ENCODE measurements around the gene TTC7B.

DNA sequence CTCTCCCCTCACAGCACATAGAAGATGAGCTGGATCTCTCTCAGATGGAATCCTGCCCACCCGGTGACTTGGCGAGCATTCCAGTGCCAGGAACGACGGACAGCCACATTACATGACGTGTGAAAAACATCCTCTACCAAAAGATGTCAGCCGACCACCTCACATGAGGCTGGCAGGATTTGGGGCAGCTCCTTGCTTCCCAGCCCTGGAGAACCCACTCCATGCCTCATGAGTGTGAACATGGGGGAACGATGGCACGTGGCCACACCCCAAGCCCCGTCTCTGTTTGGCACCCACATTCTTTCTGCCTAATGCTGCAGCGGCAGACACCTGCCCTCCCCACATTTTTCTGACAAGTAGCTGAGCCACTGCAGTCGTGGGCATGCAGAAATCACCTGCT lies 216.9 kb downstream of the TTC7B start:
- TF ChIP-seq, protein P1, sequence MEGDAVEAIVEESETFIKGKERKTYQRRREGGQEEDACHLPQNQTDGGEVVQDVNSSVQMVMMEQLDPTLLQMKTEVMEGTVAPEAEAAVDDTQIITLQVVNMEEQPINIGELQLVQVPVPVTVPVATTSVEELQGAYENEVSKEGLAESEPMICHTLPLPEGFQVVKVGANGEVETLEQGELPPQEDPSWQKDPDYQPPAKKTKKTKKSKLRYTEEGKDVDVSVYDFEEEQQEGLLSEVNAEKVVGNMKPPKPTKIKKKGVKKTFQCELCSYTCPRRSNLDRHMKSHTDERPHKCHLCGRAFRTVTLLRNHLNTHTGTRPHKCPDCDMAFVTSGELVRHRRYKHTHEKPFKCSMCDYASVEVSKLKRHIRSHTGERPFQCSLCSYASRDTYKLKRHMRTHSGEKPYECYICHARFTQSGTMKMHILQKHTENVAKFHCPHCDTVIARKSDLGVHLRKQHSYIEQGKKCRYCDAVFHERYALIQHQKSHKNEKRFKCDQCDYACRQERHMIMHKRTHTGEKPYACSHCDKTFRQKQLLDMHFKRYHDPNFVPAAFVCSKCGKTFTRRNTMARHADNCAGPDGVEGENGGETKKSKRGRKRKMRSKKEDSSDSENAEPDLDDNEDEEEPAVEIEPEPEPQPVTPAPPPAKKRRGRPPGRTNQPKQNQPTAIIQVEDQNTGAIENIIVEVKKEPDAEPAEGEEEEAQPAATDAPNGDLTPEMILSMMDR (IDR thresholded peaks at IDR 0.05), result no peak
- peak in 1 of 4 donors; percentile 8 for TF ChIP-seq POLR2AphosphoS5 (IDR thresholded peaks at IDR 0.05)
- no peak for TF ChIP-seq POLR2A (IDR thresholded peaks at IDR 0.05)
- TF ChIP-seq EP300 (IDR thresholded peaks at IDR 0.05), result no peak
